Measurements from ENCODE around the gene SLC17A4. TPM values are rescaled to one million over a fixed set of nuclear protein-coding genes. Genes with fewer than 3 reads are reported as not detected.
"Not testable (repeated sequence)": the region's sequence is repeated elsewhere in the genome, so short reads cannot be mapped to it uniquely, and the experiment has no call there.

Gene SLC17A4
- total RNA-seq, 1 donor from 2014 or later = not detected

DNA sequence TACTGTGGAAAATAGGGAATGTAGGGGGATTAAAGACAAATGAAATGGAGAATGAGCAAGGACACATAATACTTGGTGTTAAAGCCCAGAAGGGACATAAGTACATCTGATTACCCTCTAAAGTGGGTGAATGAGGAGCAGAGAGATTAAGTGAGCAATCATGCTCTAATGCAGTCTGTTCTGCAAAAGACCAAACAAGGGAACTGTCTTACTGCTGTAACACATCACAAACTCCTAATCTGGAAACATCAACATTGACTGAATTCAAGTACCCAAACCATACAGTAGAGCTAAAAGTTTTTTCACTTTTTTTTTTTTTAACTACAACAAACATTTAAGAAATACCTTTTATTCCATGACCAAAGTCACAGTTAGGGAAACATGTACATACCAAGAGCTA lies 19.3 kb upstream of the SLC17A4 start:
- Mint-ChIP-seq H3K27ac (no peak overlapping the region), H3K27me3 (peaks cover 40% of the 10 kb centered on the region), H3K4me3 (no peak overlapping the region), H3K9me3 (peaks cover 7% of the 10 kb centered on the region), H3K36me3 (ENCODE audit: low read depth) (peaks cover 2% of the 10 kb centered on the region), H3K4me1 (no peaks in the 10 kb centered on the region)
- intact Hi-C loops (cut with micrococcal nuclease) = no loop called here
- DNase-seq = no peak

DNA sequence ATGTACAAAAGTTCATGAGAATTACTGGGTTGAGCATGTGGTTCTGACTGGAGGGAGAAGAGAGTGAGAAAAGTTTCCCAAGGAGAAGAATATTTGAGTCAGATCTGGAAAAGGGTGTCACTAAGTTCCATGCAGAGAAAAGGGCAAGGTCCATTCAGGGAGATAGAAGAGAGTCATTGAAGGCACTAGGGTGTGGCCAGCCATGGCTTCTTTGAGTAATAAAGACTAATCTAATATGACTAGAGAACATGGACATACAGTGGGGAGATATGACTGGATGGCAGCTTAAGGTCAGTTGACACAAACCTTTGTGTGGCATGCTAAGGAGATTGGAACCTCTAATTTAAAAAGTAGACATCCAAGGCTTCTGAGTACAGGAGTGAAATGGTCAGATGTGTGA lies 10.7 kb upstream of the SLC17A4 start:
- H3K4me3 Mint-ChIP-seq = no peak overlapping the region
- intact Hi-C loops (cut with micrococcal nuclease) = no loop called here

DNA sequence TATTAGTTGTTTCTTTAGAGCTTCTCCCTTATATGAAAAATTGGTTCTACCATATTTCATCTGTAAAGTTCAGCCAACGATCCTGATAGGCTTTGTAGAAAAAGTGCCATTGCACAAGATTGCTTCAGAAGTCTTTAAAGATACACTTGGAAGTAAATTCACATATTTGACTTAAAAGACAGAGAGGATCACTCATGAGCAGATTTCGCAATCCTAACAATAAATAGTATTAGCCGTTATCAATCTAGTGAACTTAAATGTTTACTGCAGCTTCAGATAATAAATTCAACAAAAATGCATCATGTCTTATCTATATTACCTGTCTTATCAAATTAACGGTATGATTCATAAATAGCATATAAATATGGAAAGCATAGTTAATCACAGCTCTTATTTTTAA lies 8.7 kb upstream of the SLC17A4 start:
- Mint-ChIP-seq H3K4me1 (no peaks in the 10 kb centered on the region), H3K9me3 (peaks cover 10% of the 10 kb centered on the region), H3K27me3 (peaks cover 9% of the 10 kb centered on the region), H3K36me3 (ENCODE audit: low read depth) (no peaks in the 10 kb centered on the region), H3K4me3 (no peak overlapping the region), H3K27ac (no peak overlapping the region)
- DNase-seq = no peak
- intact Hi-C loops (cut with micrococcal nuclease) = no loop called here

More for the DNA sequence above, 10.7 kb upstream of the SLC17A4 start:
- Mint-ChIP-seq H3K27ac (no peak overlapping the region), H3K36me3 (ENCODE audit: low read depth) (no peaks in the 10 kb centered on the region), H3K27me3 (peaks cover 16% of the 10 kb centered on the region), H3K4me1 (no peaks in the 10 kb centered on the region), H3K9me3 (peaks cover 4% of the 10 kb centered on the region)
- no peak for DNase-seq

DNA sequence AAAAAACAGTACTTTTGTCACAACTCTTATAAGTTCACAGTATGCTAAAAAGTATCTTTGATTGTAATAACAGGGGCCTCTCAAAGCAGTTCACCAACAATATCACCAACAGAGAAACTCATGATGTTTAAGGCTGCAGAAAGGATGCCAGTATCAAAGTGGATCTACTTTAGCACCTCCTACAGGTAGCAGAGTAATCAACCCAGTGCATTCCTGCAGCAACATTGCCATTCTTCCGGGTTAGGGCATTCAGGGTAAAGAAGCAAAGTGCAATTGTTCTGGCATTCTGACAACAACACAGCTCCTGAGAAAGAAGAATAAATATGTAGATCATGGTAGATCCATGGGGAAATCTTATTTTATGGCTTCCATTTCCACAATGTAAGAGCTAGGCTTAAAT lies 7.6 kb upstream of the SLC17A4 start:
- H3K27ac Mint-ChIP-seq = no peak overlapping the region
- peaks cover 8% of the 10 kb centered on the region for H3K27me3 Mint-ChIP-seq

DNA sequence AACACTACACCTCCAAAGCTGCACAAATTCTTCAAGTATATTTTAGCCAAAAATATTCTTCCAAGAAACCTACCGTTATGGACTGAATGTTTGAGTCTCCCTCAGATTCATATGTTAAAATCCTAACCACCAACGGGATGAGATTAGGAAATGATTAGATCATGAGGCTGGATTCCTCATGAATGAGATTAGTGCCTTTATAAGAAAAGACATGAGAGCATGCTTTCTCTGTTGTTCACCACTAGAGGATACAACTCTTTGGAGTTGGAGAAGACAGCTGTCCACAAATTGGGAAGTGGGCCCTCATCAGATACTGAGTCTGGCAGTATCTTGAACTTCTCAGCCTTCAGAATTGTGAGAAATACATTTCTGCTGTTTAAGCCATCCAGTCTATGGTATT lies 7.1 kb upstream of the SLC17A4 start:
- intact Hi-C loops (cut with micrococcal nuclease) = no loop called here
- no peak for DNase-seq
- H3K36me3 Mint-ChIP-seq (ENCODE audit: low read depth) = no peaks in the 10 kb centered on the region
- H3K4me3 Mint-ChIP-seq = no peak overlapping the region
- H3K9me3 Mint-ChIP-seq = peaks cover 6% of the 10 kb centered on the region
- no peak overlapping the region for H3K27ac Mint-ChIP-seq
- no peaks in the 10 kb centered on the region for H3K4me1 Mint-ChIP-seq
- H3K27me3 Mint-ChIP-seq = peaks cover 8% of the 10 kb centered on the region

More for the DNA sequence above, 7.6 kb upstream of the SLC17A4 start:
- intact Hi-C loops (cut with micrococcal nuclease) = no loop called here
- Mint-ChIP-seq H3K9me3 (peaks cover 8% of the 10 kb centered on the region), H3K36me3 (ENCODE audit: low read depth) (no peaks in the 10 kb centered on the region), H3K4me1 (no peaks in the 10 kb centered on the region), H3K4me3 (no peak overlapping the region)
- DNase-seq = no peak

DNA sequence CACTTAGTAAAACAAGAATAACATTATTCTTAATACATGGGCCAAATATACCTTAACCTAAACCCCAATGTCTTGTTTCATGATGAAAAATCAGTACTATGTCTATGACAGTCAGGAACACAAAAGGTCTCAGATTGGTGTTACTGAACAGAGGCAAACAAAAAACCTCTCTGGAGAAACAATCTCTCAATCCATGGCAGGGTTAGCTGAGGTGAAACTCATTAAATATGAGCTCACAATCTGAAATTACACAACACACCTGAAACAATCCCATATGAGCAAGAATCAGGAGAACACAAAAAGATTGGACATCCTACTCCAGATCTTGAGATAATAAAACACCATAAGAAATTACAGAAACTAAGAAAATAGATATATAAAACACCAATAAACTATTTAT lies 6.5 kb upstream of the SLC17A4 start:
- Mint-ChIP-seq H3K4me1 (no peaks in the 10 kb centered on the region), H3K27me3 (peaks cover 8% of the 10 kb centered on the region), H3K27ac (no peak overlapping the region), H3K9me3 (peaks cover 6% of the 10 kb centered on the region), H3K36me3 (ENCODE audit: low read depth) (no peaks in the 10 kb centered on the region), H3K4me3 (no peak overlapping the region)
- no peak for DNase-seq
- intact Hi-C loops (cut with micrococcal nuclease) = no loop called here

DNA sequence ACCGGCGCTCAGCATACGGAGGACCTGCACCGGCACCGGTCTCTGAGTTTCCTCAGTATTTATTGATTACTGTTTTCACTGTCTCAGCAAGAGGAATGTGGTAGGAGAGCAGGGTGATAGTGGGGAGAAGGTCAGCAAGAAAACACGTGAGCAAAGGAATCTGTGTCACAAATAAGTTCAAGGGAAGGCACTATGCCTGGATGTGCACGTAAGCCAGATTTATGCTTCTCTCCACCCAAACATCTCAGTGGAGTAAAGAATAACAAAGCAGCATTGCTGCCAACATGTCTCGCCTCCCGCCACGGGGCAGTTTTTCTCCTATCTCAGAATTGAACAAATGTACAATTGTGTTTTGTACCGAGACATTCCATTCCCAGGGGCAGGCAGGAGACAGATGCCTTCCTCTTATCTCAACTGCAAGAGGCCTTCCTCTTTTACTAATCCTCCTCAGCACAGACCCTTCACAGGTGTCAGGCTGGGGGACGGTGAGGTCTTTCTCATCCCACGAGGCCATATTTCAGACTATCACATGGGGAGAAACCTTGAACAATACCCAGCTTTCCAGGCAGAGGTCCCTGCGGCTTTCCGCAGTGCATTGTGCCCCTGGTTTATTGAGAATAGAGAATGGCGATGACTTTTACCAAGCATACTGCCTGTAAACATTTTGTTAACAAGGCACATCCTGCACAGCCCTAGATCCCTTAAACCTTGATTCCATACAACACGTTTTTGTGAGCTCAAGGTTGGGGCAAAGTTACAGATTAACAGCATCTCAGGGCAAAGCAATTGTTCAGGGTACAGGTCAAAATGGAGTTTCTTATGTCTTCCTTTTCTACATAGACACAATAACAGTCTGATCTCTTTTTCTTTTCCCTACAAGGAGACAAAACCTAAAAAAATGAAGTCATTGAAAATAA lies 5.7 kb upstream of the SLC17A4 start:
- H3K27me3 Mint-ChIP-seq; H3K9me3 Mint-ChIP-seq; H3K4me1 Mint-ChIP-seq; H3K27ac Mint-ChIP-seq; intact Hi-C loops (cut with micrococcal nuclease); DNase-seq; H3K4me3 Mint-ChIP-seq; H3K36me3 Mint-ChIP-seq (ENCODE audit: low read depth): not testable (repeated sequence)

DNA sequence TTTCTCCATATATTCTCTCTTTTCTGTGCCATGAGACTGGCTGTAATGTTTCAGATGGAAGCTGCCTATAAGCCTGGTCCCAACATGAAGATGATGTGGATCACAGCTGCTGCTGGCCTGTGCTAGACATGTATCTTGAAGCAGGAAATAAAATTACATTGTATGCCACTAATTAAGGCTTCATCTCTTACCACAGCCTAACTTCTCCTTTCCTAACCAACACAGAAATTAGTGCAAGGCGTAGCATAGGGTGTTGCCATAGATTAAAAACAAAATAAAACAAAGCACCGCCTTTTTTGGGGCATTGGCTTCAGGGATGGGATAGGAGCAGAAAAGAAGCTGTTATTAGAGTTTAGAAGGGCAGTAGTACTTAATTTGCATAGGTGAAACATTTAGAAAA lies 4.7 kb upstream of the SLC17A4 start:
- H3K9me3 Mint-ChIP-seq = peaks cover 6% of the 10 kb centered on the region
- no peak overlapping the region for H3K4me3 Mint-ChIP-seq
- intact Hi-C loops (cut with micrococcal nuclease) = no loop called here
- no peaks in the 10 kb centered on the region for H3K4me1 Mint-ChIP-seq
- H3K36me3 Mint-ChIP-seq (ENCODE audit: low read depth) = no peaks in the 10 kb centered on the region
- no peak overlapping the region for H3K27ac Mint-ChIP-seq
- no peak for DNase-seq
- H3K27me3 Mint-ChIP-seq = peaks cover 12% of the 10 kb centered on the region

DNA sequence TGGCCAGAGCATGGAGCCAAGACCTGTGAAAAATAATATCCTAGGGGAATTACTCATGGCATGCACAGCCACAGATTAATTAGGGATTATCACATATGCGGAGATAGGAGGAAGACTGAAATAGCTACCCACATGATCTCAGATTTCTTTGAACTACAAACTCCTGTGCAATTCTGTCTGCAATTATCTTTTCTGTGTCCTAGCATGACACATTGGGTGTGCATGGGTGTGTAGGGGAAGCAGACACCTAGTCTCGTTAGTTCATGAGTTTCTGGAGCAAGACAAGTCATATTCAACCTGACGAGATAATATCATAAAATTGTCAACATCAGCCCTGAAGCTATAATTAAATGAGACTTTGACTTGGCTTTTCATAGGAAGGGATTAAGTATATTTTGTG lies 3.6 kb upstream of the SLC17A4 start:
- H3K4me3 Mint-ChIP-seq = no peak overlapping the region
- DNase-seq = no peak
- no peaks in the 10 kb centered on the region for H3K36me3 Mint-ChIP-seq (ENCODE audit: low read depth)
- no peak overlapping the region for H3K27ac Mint-ChIP-seq
- intact Hi-C loops (cut with micrococcal nuclease) = no loop called here
- H3K4me1 Mint-ChIP-seq = no peaks in the 10 kb centered on the region
- peaks cover 20% of the 10 kb centered on the region for H3K27me3 Mint-ChIP-seq
- peaks cover 6% of the 10 kb centered on the region for H3K9me3 Mint-ChIP-seq

DNA sequence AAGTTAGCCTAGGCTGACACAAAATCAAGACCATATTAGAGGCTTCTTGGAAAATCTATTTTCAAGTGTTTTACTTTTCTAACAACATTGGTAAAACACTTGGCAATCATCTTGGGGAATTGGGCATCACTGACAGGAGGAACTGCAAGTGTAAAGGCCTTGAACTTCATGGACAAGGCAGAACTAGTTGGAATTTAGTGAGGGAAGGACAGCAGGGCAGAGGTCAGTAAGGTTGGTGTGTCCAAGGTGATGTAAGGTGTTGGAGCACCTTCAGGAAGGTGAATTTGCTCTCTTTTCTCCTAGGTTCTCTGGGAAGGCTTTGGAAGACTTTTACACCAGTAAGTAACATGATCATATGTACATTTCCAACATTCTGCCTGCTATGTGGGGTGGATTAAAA lies 1.5 kb upstream of the SLC17A4 start:
- Mint-ChIP-seq H3K27ac (no peak overlapping the region), H3K9me3 (peaks cover 6% of the 10 kb centered on the region), H3K36me3 (ENCODE audit: low read depth) (no peaks in the 10 kb centered on the region), H3K4me3 (no peak overlapping the region), H3K4me1 (no peaks in the 10 kb centered on the region), H3K27me3 (peaks cover 29% of the 10 kb centered on the region)
- intact Hi-C loops (cut with micrococcal nuclease) = no loop called here
- no peak for DNase-seq

DNA sequence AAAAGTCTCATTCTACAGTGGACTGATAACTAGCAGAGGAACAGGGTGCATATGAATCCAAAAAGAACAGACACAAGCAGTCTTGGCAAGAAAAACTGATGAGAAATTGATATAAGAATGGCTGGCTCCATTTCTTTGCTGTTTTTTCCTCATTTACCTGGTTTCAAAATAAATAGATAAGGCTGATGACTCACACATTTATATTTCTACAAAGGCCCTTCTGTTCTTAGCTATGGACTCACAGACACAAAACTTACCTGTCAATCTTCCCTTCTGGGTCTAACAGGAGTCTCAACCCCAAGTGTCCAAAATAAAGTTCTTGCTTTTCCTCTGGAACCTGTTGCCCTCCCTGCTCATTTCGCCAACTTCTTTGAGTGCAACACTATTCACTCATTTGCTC lies 941 bp downstream of the SLC17A4 start:
- no peaks in the 10 kb centered on the region for H3K36me3 Mint-ChIP-seq (ENCODE audit: low read depth)
- no peak overlapping the region for H3K27ac Mint-ChIP-seq
- peaks cover 45% of the 10 kb centered on the region for H3K27me3 Mint-ChIP-seq
- DNase-seq = no peak
- intact Hi-C loops (cut with micrococcal nuclease) = no loop called here
- H3K4me3 Mint-ChIP-seq = no peak overlapping the region
- no peaks in the 10 kb centered on the region for H3K4me1 Mint-ChIP-seq
- H3K9me3 Mint-ChIP-seq = peaks cover 3% of the 10 kb centered on the region

DNA sequence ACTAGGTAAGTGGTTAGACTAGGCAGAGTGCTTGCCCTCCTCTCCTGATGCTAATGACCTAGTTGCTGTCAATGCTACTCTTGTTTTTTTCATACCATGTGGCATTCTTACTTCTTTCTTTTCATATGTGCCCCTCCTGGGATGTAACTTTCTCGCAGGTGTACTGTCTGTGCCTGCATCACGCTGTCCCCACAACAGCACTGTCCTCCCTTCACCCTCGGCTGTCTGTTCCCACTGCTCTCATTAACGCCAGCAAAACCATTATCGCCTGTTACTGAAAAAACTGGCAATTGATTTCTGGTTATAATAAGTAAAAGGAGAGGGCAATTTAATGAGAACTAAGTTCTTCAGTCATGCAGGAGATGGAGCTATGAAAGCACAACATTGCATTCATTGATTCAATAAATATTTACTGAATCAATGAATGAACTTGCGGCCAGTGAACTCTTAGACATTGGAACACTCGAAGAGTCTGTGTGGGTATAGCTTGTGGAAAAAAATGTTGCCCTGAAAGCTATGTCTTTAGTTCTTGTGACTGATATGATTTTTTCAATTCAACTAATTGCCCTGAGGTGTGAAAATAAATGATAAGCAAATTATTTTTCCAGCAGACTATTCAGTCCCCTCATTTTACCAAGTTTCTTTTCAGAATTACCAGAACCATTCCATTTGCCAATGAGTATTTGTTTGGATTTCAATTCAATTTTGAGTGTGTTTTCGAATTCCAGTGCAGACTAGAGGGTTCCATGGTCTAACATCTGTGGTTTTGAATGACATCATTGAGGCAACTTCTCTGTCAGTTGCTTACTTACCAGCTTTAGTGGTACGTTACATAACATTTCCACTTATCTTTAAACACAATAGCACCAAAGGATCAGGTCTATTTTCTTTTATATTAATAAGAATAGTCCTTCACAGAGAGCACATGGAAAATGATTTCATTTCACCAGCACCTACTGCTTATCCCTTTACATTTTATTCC lies 2.1 kb downstream of the SLC17A4 start:
- no peak overlapping the region for H3K27ac Mint-ChIP-seq
- intact Hi-C loops (cut with micrococcal nuclease) = no loop called here
- H3K9me3 Mint-ChIP-seq = no peaks in the 10 kb centered on the region
- no peak overlapping the region for H3K4me3 Mint-ChIP-seq
- H3K27me3 Mint-ChIP-seq = peaks cover 50% of the 10 kb centered on the region
- no peaks in the 10 kb centered on the region for H3K4me1 Mint-ChIP-seq
- DNase-seq = no peak
- H3K36me3 Mint-ChIP-seq (ENCODE audit: low read depth) = no peaks in the 10 kb centered on the region

DNA sequence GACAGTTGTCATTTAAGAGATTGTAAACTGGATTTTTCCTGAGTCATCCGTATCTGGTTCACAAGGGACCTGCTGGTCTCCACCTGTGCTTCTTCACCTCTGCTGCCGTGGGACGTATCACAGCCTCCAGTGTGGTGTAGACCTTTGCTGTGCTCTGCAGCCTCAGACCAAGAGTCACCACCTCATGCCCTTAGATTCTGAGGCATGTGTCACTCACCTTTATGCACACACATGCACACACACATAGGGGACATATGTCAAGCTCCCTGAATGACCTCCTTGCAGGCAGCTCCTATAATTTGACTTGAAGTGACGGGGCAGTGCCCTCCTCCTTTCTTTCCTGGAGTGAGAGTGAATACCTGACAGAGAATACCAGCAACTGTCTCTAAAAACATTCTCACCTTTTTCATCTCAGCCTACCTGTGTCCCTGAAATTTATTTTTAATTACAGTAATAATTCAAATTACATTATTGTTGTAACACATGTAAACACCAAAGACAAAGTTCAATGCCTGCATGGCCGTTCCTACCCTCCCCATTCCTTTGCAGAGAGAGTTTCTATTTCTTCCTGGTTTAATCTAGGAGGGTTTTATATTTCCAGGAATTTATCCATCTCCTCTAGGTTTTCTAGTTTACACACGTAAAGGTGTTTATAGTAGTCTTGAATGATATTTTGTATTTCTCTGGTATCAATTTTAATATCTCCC lies 3.5 kb downstream of the SLC17A4 start:
- H3K27ac Mint-ChIP-seq = no peak overlapping the region
- no peaks in the 10 kb centered on the region for H3K36me3 Mint-ChIP-seq (ENCODE audit: low read depth)
- no peaks in the 10 kb centered on the region for H3K9me3 Mint-ChIP-seq
- intact Hi-C loops (cut with micrococcal nuclease) = no loop called here
- peaks cover 57% of the 10 kb centered on the region for H3K27me3 Mint-ChIP-seq
- H3K4me3 Mint-ChIP-seq = no peak overlapping the region
- no peak for DNase-seq
- H3K4me1 Mint-ChIP-seq = no peaks in the 10 kb centered on the region

Data from activated CD4-positive, alpha-beta T cell treated with anti-CD3 and anti-CD28 coated beads, Interleukin-2, amount 10 ng/mL, durations not matched to agents 24 days and 14 days (primary cell).